DMS153 treated with DMSO at 0.1 percent for 48 hours (cell line): ENCODE measurements around the gene TMTC4.

ENCODE experiments used
- DNase-seq: peaks from one replicate; lab custom pipeline; 2025; ENCODE audit not compliant: unreplicated experiment; lab: John Stamatoyannopoulos, UW

The TMTC4 gene

DNA sequence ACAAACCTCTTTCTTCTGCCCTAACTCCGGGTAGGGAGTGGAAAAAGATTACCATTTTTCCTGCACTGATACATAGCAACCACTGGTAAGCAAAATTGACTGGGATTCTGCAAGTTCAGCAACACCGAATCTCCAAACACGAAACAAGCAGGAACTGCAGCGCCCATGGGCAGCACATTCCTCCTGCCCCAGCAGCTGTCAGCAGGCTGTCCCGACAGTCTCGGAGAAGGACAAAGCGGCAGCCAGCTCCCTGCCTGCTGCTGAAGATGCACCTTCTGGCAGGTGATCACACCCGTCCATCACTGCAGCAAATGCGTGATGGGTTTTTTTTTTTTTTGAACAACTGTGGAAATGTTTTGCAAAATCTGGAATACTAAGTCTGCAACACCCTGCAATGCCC, 6.7 kb downstream of the TMTC4 start:
- no peak for DNase-seq

DNA sequence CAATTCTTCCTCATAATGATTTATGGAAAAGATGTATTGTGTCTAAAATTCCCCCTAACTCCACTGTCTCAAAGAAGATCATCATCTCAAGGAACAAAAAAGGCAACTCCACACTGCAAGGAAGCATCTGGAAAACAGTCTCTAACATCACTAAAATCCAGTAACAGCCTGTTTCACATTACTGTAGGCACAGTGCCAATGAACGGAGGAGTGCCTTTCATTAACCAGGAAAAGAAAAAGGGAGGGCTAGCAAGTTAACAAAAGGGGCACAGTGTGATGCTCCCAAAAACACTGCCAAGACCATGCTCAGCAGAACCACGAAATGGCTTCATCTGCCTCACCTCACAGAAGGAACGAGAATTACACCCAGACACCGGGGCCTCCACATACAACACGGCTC, 8.5 kb downstream of the TMTC4 start:
- DNase-seq, result peak; percentile 21

DNA sequence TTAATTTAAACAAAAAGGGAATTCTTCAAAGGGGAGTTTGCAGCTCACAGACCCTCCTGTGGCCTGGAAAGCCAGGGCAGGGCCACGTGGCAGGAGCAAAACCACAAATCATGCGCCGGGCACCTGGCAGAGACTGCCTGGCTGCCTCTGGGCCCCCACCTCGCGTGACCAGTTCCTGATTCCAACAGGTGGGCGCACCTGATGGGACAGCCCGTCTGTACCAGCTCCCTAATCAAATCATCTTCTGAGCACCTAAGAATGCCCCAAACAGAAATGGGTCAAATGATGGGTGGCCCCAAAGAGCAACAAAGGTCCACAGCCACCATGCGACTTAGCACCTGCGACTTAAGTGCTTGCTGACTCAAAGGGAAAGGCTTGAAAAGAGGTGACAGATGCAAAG, 9.2 kb downstream of the TMTC4 start:
- DNase-seq, result no peak

DNA sequence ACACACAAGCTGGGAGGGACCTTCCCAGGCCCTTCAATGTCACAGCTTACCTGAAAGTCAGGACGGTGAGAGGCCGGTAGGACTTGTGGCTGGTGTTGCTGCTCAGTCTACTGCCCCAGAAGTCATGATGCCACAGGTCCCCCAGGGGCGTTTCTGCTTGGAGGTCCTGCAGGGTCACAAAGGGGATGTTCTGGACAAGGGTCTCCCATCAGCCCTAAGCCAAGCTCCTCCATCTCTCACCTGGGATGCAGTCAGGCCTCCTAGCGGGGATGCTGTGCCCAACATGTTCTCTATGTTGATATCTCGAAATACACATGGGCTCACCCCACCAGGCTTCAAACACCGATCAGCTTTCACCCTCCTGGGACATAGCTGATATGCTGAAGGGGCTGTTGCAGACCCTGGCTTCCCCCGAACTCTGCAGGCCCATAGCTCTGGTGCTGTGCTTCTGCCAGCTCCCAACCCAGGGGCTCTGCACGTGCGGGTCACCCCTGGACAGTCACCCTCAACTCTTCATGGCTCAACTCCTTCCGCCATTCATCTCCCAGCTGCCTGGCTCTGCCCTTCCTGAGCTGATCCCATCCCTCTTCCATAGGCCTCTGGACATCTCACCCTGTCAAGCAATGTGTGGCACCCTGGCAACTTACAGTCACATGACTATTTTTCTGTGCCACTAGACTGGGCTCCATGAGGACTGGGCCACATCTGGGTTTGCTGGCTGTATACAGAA, 10.3 kb downstream of the TMTC4 start:
- DNase-seq, result no peak

DNA sequence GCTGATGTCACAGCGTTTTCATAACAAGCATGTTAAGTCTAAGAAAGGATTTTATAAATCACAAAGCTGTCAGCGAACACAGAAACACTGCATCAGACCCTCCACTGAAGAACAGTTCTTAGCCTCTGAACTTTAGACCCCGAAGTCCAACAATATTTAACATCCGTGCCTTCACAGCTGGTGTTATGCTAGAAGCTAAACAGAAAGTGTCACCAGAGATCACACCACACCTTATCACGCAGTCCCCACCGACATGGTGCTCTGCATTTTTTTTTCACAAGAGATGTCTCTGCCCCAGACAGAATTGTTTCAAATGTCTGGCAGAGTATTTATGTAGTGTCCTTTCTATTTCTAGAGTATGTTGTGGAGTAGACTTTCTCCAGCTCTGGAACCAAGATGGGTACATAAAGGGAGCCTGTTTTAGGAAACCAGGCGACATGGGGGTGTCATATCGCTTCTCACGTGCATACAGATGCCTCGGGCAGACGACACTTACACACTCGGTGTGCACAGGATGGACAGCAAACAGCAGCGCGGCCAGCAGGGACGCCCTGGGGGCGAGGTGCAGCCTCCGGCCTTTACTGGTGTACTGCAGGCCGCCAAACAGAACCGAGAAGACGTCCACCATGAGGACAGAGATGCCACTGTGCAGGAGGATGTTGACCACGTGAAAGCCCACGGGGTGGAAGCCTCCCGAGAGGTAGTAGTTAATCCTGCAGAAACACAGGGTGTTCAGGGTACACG, 12.0 kb downstream of the TMTC4 start:
- DNase-seq, result no peak

DNA sequence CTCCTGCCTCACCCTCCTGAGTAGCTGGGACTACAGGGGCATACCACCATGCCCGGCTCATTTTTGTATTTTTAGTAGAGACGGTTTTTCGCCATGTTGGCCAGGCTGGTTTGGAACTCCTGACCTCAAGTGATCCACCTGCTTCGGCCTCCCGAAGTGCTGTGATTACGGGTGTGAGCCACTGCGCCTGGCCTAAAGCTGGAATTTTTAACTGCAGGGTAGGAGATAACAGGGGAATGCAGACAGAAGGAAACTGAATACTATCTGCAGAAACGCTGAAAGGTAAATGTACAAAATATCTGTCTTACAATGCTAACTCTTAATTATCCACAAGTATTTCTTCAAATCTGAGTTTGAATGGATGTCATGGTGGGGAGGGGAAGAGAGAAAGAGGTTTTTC, 13.8 kb downstream of the TMTC4 start:
- no peak for DNase-seq

DNA sequence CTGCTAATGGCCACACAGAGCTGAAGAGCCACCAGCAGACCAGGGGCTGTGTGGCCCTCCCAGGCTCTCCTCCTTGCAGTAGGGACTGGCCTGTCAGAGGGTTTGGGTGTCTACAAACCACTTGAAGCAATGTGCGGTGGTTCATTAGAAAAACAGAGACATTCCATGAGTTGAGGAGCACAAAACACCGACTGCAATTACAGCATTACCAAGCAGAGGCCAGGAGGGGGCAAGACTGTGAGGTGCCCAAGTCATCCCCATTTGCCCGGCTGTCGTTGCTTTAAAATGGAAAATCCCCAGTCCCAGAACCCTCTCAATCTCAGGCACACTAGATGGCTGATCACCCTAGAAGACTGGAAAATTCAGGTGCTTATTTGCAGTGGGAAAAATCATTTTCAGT, 15.0 kb downstream of the TMTC4 start:
- no peak for DNase-seq

DNA sequence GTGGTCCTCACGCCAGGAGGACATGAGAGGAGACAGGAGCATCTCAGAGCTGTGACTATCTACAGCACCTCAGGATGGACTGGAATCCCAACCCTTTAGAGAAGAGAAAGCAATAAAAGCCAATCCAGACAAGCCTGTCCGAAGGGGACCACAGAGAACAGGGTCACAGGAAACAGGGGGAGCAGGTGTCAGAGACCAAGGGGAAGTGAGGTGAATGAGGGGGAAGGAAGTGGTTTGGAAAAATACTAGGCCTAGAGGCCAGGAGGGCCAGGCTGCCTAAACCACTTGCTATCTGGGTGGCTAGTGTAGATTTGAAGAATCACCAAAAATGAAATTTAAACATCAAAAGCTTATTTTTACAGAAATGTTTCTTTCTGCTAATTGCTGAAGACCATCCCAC, 16.2 kb downstream of the TMTC4 start:
- no peak for DNase-seq

DNA sequence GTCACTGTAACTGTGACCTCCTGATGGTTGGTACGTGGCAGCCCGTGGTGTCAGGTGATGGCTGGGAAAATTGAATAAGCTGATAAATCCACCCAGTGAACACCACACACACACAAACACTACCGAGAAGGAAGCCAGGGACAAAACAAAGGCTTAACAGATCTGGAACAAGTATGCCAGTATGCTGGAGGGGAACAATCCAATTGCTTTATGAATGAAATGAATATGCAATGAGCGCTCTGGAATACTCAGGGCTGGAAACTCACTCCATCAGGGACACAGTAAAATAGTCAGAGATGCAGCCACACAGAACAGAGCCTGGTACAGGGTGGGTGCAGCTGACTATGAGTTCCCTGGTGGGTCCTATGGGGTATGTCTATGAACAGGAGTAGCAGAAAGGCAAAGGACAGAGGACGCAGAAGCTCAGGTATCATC, 16.7 kb downstream of the TMTC4 start:
- DNase-seq, result no peak

DNA sequence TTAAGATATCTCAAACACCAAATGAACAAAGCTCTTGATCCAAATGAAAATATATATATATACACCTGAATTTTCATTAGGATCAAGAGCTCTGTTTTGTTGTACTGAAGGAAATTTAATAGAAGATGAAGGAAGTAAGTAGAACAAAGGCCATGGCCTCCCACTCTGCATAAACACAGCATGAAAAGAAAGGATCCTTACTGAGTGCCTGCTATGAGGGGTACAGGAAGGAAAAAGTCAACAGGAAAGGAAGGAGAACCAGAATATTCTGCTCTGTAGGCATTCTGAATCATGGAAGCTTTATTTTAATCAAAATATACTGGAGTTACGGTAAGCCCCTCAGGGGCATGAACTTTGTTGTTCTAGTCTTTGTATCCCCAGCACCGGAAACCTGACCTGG, 22.1 kb downstream of the TMTC4 start:
- no peak for DNase-seq

DNA sequence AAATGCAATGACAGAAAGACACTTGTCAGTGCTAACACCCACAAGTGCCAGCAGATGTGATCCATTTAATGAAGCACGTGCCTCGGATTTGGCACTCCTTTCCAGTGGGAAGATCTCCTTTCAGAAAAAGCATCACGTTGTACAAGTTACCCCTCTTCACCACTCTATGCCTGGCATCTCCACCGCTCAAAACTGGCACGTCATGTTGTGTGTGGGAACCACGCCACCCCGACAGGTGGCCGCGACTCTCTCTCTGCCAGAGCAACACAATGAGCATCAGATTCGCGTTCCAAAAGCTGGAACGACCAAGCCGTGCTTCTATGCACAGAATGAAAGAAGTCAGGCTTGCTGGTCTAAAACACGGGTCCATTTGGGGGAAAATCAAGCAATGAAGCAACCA, 24.3 kb downstream of the TMTC4 start:
- DNase-seq, result peak; percentile 2

DNA sequence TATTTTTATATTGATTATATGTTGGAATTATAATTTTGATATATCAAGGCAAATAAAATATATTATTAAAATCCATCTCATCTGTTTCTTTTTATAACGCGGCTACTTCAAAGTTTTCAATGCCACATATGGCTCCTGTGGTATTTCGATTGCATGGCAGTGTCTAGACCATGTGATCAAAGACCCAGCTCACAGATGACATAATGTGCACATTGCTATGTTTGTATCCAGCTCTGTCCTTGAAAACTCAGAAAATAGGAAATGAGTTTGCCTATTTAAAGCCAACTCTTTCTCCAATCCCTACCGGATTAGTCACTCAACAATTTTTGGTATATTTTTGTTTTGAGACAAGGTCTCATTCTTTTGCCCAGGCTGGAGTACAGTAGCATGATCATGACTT, 26.2 kb downstream of the TMTC4 start:
- no peak for DNase-seq

DNA sequence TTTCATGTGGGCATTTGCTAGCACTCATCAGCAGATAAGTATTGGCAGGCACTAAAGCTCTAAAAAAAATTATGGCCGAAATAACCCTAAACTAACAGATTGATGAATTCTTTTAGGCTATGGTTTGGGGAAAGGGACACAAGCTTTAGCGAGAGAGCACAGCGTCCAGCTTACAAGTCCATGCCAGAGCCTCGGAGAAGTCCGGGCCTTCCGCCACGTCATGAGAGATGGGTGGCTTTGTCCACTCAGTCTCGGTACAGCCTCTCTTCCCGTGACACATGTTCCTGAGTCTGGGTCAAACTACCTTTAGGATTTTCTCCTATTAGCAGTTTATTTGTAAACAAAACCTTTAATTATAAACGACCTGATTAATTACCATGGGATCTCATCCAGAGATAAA, 27.7 kb downstream of the TMTC4 start:
- DNase-seq, result no peak

DNA sequence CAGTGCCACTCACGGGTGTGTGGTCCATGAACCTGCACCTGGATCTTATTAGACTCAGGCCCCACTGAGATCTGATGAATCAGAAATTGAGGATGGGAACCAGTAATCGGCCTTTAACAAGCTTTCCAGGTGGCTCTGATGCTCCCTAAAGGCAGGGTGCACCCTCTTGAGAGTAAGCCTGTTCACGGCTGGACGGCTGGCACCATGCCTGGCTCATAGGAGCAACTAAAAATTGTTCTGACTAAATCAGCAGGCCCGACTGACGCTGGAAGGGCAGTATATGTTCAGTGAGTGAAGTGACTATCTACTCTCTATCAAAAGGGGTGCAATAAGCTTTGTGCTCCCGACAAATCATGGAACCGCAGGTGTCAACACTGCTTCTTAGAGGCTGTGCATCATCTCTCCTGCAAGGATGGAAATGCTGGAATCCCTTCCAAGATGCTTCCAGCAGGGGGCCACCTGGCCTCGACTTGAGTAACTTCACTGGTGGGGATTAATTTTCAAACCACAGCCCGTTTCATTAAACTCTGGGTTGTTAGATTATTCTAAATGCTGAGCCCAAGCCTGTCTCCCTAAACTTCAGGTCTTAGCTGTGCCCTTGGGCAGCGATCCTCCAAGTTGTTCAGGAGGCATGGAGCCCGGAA, 28.4 kb downstream of the TMTC4 start:
- DNase-seq, result peak; percentile 6

DNA sequence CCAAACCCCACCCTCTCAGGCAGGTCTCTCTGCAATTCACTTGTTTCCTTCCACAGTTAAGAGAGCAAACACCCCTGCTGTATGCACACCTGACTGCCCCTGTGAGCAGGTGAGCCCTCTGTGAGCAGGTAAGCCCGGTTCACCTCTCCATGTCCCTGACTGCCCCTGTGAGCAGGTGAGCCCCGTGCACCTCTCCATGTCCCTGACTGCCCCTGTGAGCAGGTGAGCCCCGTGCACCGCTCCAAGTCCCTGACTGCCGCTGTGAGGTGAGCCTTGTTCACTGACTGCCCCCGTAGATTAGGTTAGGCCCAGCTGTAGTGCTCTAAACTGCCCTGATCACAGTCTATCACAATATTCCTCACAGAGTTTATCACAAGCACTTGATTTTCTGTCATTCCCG, 29.2 kb downstream of the TMTC4 start:
- peak; percentile 89 for DNase-seq

DNA sequence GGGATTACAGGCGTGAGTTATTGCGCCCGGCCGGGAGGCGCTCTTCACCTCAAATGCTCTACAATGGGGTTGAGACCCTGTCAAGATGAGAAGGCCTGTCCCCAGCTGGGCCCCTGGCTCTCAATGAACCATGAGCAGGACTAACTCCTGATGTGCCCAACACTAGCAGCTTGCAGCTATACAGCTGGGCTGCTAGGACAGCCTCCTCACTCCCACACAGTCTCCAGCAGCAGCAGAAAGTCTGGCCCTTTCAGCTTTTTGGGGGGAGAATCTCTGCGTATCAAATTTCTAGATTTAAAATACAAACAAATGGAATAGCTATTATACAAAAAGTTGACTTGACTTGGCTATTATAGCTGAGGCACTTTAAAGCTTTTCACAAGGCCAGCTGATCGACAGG, 30.2 kb downstream of the TMTC4 start:
- no peak for DNase-seq

DNA sequence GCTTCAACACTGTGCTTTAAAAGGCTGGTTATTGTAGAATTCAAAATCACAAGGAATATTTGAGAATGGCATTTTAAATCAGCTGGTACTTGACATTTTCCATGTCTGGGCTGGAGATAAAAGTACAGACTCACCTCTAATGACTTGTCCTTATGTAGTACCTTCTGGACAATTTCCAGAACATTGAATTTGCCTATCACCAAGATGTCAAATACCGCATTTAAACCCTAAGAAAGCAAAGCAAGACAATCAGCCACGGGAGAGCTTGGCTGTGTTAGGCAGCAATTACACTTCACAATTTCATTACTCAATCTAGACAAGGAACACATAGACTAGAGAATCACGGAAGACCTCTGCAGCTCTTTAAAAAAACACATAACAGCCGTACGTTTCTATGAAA, 36.8 kb downstream of the TMTC4 start:
- no peak for DNase-seq

DNA sequence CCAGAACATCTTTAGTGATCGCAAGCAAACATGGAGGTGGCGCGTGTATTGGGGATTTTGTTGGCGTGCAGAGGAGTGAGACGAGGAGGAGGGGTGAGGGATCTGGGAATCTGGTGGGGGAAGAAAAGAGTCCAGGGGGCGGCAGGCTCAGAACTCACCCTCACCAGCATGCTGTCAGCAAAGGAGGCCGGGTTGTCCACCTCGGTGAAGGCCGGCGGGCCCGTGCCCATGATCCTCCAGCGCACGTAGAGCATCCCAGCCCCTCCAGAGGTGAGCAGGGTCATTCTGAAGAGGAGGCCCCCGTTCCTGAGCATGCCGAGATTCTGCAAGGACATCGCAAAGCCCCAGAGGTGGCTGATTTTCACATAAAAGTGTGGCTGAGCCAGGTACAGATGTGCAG, 37.2 kb downstream of the TMTC4 start:
- DNase-seq, result no peak

DNA sequence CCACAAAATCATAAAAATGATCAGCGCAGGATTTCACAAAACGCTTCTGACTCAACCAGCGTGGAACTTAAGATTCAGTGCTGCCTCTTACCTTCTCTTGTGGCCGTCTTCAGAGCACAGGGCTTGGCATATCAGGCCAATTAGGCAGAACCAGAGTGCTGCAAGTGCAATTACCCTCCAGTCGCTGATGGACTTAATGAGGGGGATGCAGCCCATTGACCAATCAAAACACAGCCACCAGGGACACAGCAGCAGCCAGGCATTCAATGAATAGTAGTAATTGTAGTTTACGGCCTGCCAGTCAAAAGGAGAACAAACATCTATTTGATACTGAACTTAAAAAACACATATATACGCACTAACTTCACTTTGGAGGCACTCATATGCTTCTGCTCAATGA, 38.2 kb downstream of the TMTC4 start:
- no peak for DNase-seq

DNA sequence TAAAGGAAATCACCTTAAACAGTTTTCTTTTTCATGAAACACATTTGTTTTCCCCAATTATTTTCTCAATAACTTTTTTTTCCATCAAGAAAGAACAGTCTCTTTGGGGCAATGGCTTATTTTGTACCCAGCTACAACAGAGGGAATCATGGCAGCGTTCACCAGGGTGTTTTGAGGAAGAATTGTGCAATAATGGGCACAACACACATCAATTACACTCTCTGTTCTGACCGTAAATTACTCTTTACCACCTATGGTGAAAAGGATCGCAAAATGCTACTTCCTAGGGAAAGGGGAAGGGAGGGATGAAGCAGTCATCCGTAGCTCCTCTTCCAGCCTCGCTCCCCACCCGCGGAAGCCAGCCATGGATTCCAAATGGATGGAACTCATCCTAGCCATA, 38.6 kb downstream of the TMTC4 start:
- no peak for DNase-seq

DNA sequence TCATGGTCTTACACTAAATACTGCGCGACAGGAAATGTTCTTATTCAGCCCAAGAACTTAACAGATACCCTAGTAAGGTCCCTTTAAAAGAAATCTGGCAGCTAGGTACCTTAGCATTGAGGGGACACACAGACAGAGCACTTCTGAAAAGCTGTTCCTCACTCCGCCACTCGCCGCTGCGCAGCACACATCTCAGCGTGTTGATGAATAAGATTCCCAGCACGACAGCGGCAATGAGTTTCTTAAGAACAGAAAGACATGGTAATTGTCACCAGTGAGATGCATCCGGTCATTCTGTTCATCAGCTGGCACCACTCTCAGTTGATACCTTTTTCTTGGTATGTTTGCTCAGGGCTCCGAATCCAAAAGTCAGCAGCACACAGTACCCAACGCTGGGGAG, 39.9 kb downstream of the TMTC4 start:
- no peak for DNase-seq

DNA sequence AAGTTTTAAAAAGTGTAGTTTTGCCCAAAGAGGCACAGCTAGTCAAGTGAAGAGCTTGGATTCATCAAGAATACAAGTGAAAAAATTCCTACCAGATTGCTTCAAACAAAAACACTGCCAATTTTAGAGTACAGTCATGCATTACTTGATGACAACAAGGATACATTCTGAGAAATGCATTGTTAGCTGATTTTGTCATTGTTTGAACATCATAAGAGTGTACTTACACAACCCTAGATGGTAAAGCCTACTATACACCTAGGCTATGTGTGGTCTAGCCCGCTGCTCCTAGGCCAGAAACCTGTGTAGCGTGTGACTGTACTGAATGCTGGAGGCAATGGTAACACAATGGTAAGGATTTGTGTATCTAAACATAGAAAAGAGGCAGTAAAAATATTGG, 41.1 kb downstream of the TMTC4 start:
- DNase-seq, result no peak
